Spinal cord (tissue), 10 donors: ENCODE data around the gene CABLES1. TPM values are rescaled to one million over a fixed set of nuclear protein-coding genes. Genes with fewer than 3 reads are reported as not detected.

ENCODE experiments used
- DNase-seq, 6 donors: peaks; one replicate each; pipeline versions ENCODE4 v3.0.0 to v3.0.0-alpha.2; 2013 to 2015; ENCODE audit warnings: low spot score in 6 of 6, low read depth in 4 of 6
- H3K27ac ChIP-seq: one replicate; pipeline ENCODE4 v1.5.1; 2013; ENCODE audit warnings: low read depth, low read length, control low read depth
- H3K27me3 ChIP-seq: one replicate; pipeline ENCODE4 v1.6.1; 2013; ENCODE audit warnings: low read length; ENCODE audit not compliant: control insufficient read depth, insufficient read depth
- H3K36me3 ChIP-seq: one replicate; pipeline ENCODE4 v1.6.1; 2013; ENCODE audit warnings: low read length; ENCODE audit not compliant: control insufficient read depth, insufficient read depth
- H3K4me1 ChIP-seq: one replicate; pipeline ENCODE4 v1.6.1; 2013; ENCODE audit warnings: low read length; ENCODE audit not compliant: control insufficient read depth, insufficient read depth
- H3K4me3 ChIP-seq: one replicate; pipeline ENCODE4 v1.5.1; 2013; ENCODE audit warnings: low read depth, low read length, control low read depth
- H3K9me3 ChIP-seq: one replicate; pipeline ENCODE4 v1.6.1; 2013; ENCODE audit warnings: low read length; ENCODE audit not compliant: control insufficient read depth, insufficient read depth
- WGBS: methylation state at CpG from one replicate; pipeline ENCODE4 v1.1.5; 2013; ENCODE audit warnings: missing lambda C conversion rate; ENCODE audit not compliant: insufficient coverage; 5-methylcytosine and 5-hydroxymethylcytosine counted together
- polyA plus RNA-seq, 2 donors: library from polyadenylated mRNA; unstranded; fragments of 120-200 nt; gene quantifications; one replicate each; pipeline ENCODE4 v1.2.1, GENCODE V29; 2013; ENCODE audit not compliant: insufficient read length in 2 of 2
- total RNA-seq, 2 donors: library from RNA; depleted of rRNA in 1 of 2; stranded (reverse); fragments of 120-200 nt in 1 of 2; fragments of >200 nt in 1 of 2; gene quantifications; one replicate each; pipeline versions ENCODE4 v1.2.3 to v1.2.4, GENCODE V29; 2013 to 2014
- donor health status: healthy.

Gene CABLES1
- total and polyA plus RNA-seq, 4 donors, result 7.6 to 30.4 (median 12.2) TPM

DNA sequence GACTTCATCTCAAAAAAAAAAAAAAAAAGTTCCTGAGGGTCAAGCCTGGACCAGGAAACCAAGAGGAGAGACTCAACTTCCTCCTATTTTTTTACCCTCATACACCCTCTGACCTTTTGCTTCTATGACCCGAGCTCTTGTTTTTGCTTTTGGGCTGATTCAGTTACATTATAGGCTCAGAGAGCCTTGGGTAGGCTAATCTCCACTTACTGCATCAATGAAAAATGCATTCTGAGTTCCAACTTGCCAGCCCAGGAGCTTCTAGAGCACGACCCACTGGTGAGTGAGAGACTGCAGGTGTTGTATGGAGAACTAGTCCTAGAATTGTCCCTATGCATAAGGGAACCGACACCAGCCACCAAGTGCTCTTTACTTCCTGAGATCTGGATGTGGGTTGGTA lies 91.1 kb downstream of the CABLES1 start:
- Histone ChIP-seq H3K4me3 (no peak overlapping the region), H3K36me3 (no peaks in the 10 kb centered on the region), H3K27ac (no peak overlapping the region), H3K27me3 (no peaks in the 10 kb centered on the region), H3K4me1 (peaks cover 24% of the 10 kb centered on the region), H3K9me3 (no peaks in the 10 kb centered on the region)
- WGBS, result 100% methylated on average over 2 of the region's 3 CpGs
- DNase-seq, result no peak

DNA sequence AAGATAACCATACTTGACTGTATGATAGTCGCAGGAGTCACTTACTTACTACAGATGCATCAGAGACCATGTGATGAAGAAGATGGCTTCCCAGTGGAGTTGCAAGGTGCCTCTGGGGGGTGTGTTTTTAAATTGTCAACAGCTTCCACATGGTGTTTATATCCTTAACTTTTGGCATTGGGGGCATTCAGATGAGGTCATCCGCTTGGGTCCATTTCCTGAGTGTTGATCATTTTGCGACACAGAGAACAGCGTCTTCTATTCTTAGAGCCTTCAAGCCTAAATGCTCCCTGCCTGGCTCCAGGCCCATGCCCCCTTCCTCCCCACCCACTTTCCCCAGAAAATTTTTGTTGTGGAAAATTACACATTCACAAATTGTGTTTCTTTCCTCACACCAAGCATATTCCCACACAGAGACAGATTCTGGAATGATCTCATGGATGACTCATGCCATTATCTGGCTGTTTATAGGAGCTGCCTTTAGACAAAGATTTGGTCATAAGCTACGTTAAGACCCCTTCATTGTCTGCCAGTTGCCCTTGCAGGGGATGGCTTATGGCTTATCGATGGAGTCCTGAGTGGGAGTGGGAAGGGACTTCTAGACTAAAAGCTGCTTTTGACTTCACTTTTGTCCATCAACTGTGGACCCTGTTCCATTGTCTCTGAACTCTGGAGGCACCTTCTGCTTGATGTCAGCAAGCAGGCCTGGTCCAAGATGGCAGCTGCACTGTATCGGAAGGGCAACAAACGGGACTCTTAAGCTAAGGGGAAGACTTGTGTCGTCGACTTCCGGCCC lies 91.8 kb downstream of the CABLES1 start:
- no peaks in the 10 kb centered on the region for H3K27me3 ChIP-seq
- no peak overlapping the region for H3K27ac ChIP-seq
- H3K36me3 ChIP-seq, result no peaks in the 10 kb centered on the region
- peaks cover 24% of the 10 kb centered on the region for H3K4me1 ChIP-seq
- H3K9me3 ChIP-seq, result no peaks in the 10 kb centered on the region
- no peak overlapping the region for H3K4me3 ChIP-seq
- 89% methylated on average over 5 of the region's 11 CpGs for WGBS
- no peak for DNase-seq

DNA sequence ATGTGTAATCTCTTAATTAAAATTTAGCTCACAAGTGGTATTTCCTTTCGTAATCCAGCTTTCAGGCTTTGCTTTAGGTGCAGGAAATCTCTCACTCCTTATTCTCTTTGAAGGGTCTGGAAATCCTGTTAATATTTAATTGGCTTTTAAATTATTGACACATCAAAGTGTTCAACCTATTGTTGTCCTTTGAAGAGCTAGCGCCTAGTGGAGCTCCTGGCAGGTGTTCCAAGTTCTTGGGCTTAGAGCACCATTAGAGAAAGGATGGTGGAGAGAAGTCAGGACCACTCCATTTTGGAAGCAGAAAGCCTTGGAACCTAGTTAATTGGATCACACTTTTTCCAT lies 92.4 kb downstream of the CABLES1 start:
- H3K27me3 ChIP-seq, result no peaks in the 10 kb centered on the region
- no CpG with 5 or more reads among the region's 2 CpGs for WGBS
- no peak for DNase-seq
- H3K4me3 ChIP-seq, result no peak overlapping the region
- no peak overlapping the region for H3K27ac ChIP-seq
- H3K9me3 ChIP-seq, result no peaks in the 10 kb centered on the region
- no peaks in the 10 kb centered on the region for H3K36me3 ChIP-seq
- peaks cover 24% of the 10 kb centered on the region for H3K4me1 ChIP-seq

GRCh38 chr18:23228102-23229061 lies 93.1 kb downstream of the CABLES1 start:
- DNase-seq, result peak in 1 of 6 donors; percentile 44
- 44% methylated on average over 4 of the region's 7 CpGs for WGBS

GRCh38 chr18:23229472-23229871 lies 94.2 kb downstream of the CABLES1 start:
- WGBS, result no CpG with 5 or more reads among the region's 3 CpGs
- peaks cover 16% of the 10 kb centered on the region for H3K4me1 ChIP-seq
- no peak overlapping the region for H3K27ac ChIP-seq

More at GRCh38 chr18:23228102-23229061, 93.1 kb downstream of the CABLES1 start:
- H3K4me1 ChIP-seq, result peaks cover 23% of the 10 kb centered on the region
- H3K36me3 ChIP-seq, result no peaks in the 10 kb centered on the region
- no peaks in the 10 kb centered on the region for H3K9me3 ChIP-seq
- H3K27ac ChIP-seq, result no peak overlapping the region
- H3K27me3 ChIP-seq, result no peaks in the 10 kb centered on the region
- H3K4me3 ChIP-seq, result no peak overlapping the region

DNA sequence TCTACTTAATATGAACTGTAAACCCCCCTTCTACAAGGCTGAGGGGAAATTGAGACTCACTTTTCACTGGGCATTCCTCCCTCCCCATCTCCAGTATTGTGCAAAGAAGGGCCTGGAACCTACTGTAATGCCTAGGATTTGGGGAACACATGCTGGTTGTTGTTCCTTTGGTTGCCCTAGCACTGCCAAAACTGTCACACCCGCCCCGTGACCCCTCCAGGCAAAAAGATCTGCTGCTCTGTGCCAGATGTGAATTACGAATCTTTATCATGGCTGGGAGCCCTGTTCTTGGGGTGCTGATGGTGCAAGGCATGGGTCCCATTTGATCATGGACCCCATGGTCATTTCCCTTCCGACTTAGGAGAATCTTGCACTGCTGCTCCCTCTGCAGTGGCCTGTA lies 95.4 kb downstream of the CABLES1 start:
- Histone ChIP-seq H3K9me3 (no peaks in the 10 kb centered on the region), H3K4me1 (peaks cover 11% of the 10 kb centered on the region), H3K27ac (no peak overlapping the region), H3K4me3 (no peak overlapping the region), H3K36me3 (peaks cover 3% of the 10 kb centered on the region), H3K27me3 (no peaks in the 10 kb centered on the region)
- DNase-seq, result no peak
- 92% methylated on average over 3 of the region's 4 CpGs for WGBS

More at GRCh38 chr18:23229472-23229871, 94.2 kb downstream of the CABLES1 start:
- Histone ChIP-seq H3K27me3 (no peaks in the 10 kb centered on the region), H3K36me3 (no peaks in the 10 kb centered on the region), H3K9me3 (no peaks in the 10 kb centered on the region), H3K4me3 (no peak overlapping the region)
- DNase-seq, result no peak

DNA sequence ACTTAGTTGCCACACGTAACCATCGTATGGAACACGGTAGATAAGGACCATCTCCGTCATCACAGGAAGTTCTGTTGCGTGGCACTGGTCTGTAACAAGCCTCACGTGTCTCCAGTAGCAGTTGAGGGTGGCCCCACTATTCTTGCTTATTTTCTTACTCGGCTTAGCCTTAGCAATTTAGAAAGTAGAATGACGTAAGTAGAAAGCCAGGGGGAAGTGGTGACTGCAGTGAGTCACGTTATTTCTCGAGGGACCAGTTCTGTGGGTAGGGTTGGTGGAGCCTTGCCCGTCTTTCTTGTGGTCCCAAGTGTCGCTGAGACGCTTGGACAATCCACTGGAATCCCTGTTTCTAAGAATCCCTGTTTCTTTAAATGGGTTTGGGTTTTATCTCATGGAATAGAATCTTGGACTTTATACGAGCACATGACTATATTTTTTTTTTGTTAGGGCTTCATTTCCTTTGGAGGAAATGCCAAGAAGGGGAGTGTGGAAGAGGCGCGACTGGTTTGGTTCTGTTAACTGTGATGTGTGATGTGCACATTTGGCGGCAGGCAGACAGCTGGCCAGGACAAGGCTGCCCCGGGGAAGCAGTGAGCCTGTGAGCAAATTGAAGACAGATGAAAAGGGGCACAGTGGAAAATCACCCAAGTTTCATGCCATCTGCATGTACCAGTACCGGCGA lies 96.2 kb downstream of the CABLES1 start:
- H3K4me1 ChIP-seq, result peaks cover 5% of the 10 kb centered on the region
- H3K27ac ChIP-seq, result no peak overlapping the region
- no peak for DNase-seq

DNA sequence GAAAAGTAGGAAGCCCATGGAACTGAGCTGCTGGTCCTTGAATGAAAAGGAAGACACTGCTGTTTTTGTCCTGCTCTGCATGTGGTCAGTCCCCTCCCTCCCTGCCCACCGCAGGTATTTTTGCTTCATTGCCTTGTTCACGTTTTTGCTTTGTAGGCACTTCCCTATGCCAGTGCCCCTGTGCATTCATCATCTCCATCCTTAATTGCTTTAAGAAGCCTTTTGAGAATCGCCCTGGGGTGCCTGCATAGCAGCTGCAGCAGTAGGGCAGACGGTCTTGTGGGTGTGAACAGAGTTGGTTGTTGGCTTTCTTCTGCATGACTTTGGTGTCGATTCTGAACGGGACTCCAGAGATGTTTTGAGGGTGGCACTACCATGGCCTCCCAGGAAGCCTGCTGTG lies 97.0 kb downstream of the CABLES1 start:
- H3K27me3 ChIP-seq, result no peaks in the 10 kb centered on the region
- 61% methylated on average over 6 of the region's 6 CpGs for WGBS
- no peak overlapping the region for H3K27ac ChIP-seq
- no peak overlapping the region for H3K4me3 ChIP-seq
- peaks cover 9% of the 10 kb centered on the region for H3K4me1 ChIP-seq
- H3K36me3 ChIP-seq, result peaks cover 11% of the 10 kb centered on the region
- no peaks in the 10 kb centered on the region for H3K9me3 ChIP-seq
- DNase-seq, result no peak

More for the DNA sequence above, 96.2 kb downstream of the CABLES1 start:
- no peaks in the 10 kb centered on the region for H3K27me3 ChIP-seq
- 94% methylated on average over 17 of the region's 20 CpGs for WGBS
- peaks cover 7% of the 10 kb centered on the region for H3K36me3 ChIP-seq
- no peak overlapping the region for H3K4me3 ChIP-seq
- H3K9me3 ChIP-seq, result no peaks in the 10 kb centered on the region

DNA sequence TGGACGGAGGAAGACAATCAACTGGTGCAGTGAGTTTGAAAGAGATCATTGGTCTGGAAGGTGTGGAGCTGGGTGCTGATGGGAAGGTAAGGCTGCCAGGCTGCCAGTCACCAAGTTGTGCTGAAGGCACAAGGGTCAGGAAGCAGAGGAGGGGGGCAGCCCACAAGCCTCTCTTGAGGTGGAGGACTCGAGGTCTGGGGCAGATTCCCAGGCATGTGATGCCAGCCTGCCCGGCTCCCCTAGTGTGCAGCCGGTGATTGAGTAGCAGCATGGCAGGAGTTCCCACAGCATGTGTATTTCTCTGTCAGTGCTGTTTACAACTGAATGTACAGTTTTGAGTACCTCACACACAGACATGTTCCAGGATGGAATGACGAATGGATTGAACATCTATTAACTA lies 99.3 kb downstream of the CABLES1 start:
- Histone ChIP-seq H3K4me3 (no peak overlapping the region), H3K4me1 (peaks cover 11% of the 10 kb centered on the region), H3K27me3 (no peaks in the 10 kb centered on the region), H3K9me3 (no peaks in the 10 kb centered on the region), H3K27ac (no peak overlapping the region), H3K36me3 (peaks cover 18% of the 10 kb centered on the region)
- no peak for DNase-seq
- WGBS, result 65% methylated on average over 3 of the region's 5 CpGs
